A549 (cell line): ENCODE results near the gene ZDHHC16. TPM values are rescaled to one million over a fixed set of nuclear protein-coding genes. Genes with fewer than 3 reads are reported as not detected.

Experiments
- ATAC-seq, 2 experiments: fragments of 200-7000 bp in 1 of 2; fragments of >200 bp in 1 of 2; cut with Nextera tagmentation in 1 of 2; cut with Tn5 transposase in 1 of 2; 3 replicates each; pipeline versions ENCODE4 v1.8.0 to v1.9.1; 2018 to 2020; ENCODE audit warnings: mild to moderate bottlenecking in 1 of 2, moderate library complexity in 1 of 2
- CTCF ChIA-PET: fragments of 300-600 bp; sonication (Branson Sonifier 250); formaldehyde crosslinking; extraction: SDS; loops from one replicate; lab custom pipeline; 2021; ENCODE audit warnings: antibody characterized with exemption, inconsistent platforms; lab: Yijun Ruan, JAX
- POLR2A ChIA-PET: fragments of 350-600 bp; formaldehyde crosslinking; extraction: SDS; loops from one replicate; lab custom pipeline; 2021; ENCODE audit warnings: antibody characterized with exemption, inconsistent platforms; lab: Yijun Ruan, JAX
- DNase-seq, 2 experiments: peaks; one replicate each; pipeline versions ENCODE4 v3.0.0 to v3.0.0-alpha.2; 2011 to 2016; ENCODE audit warnings: low read depth in 1 of 2, low spot score in 1 of 2
- FAIRE-seq: peaks from 2 replicates; lab custom pipeline; 2011; peaks lifted over from hg19 to GRCh38; lab: Jason Lieb, UNC
- H3K27ac ChIP-seq, 2 experiments: fragments of >200 bp; sonication (Bioruptor Twin); formaldehyde crosslinking; 3 replicates each; pipeline ENCODE4 v1.5.1; 2016 to 2017
- H3K4me1 ChIP-seq: fragments of >200 bp; sonication (Bioruptor Twin); formaldehyde crosslinking; 3 replicates; pipeline ENCODE4 v1.6.1; 2016
- H3K4me2 ChIP-seq: fragments of >200 bp; sonication (Bioruptor Twin); formaldehyde crosslinking; 3 replicates; pipeline ENCODE4 v1.6.1; 2016
- H3K4me3 ChIP-seq: fragments of >200 bp; sonication (Bioruptor Twin); formaldehyde crosslinking; 3 replicates; pipeline ENCODE4 v1.5.1; 2016
- H3K9me3 ChIP-seq: fragments of >200 bp; sonication (Bioruptor Twin); formaldehyde crosslinking; 3 replicates; pipeline ENCODE4 v1.6.1; 2016
- BHLHE40 ChIP-seq: IDR thresholded peaks from 2 replicates; pipeline ENCODE4 v1.6.1; 2012; ENCODE audit warnings: low read depth, low read length, inconsistent platforms
- CHD2 ChIP-seq: fragments of 150-350 bp; IDR thresholded peaks from 2 replicates; pipeline ENCODE4 v1.6.1; 2014; ENCODE audit warnings: low read length; ENCODE audit not compliant: partially characterized antibody
- CHD4 ChIP-seq: fragments of 200-600 bp; sonication (generic); IDR thresholded peaks from 2 replicates; pipeline ENCODE4 v1.6.1; 2016; ENCODE audit warnings: antibody characterized with exemption, mild to moderate bottlenecking, borderline replicate concordance
- E2F6 ChIP-seq: IDR thresholded peaks from 2 replicates; pipeline ENCODE4 v1.6.1; 2012; ENCODE audit warnings: low read depth, borderline replicate concordance
- EHF ChIP-seq: fragments of 250-450 bp; sonication (Bioruptor Pico); IDR thresholded peaks from 2 replicates; pipeline ENCODE4 v1.5.0; 2020; ENCODE audit warnings: mild to moderate bottlenecking
- ESRRA ChIP-seq: fragments of 150-350 bp; IDR thresholded peaks from 2 replicates; pipeline ENCODE4 v1.6.1; 2014; ENCODE audit warnings: mild to moderate bottlenecking, low read length, borderline replicate concordance
- HOXA7 ChIP-seq: fragments of 250-450 bp; sonication (Bioruptor Pico); IDR thresholded peaks from 2 replicates; pipeline ENCODE4 v1.5.0; 2020; ENCODE audit warnings: mild to moderate bottlenecking, moderate library complexity
- HOXB13 ChIP-seq: fragments of 250-450 bp; sonication (Bioruptor Pico); IDR thresholded peaks from 2 replicates; pipeline ENCODE4 v1.5.0; 2020; ENCODE audit warnings: low read depth, mild to moderate bottlenecking, moderate library complexity
- HOXB5 ChIP-seq: fragments of 250-450 bp; sonication (Bioruptor Pico); IDR thresholded peaks from 2 replicates; pipeline ENCODE4 v1.5.0; 2020; ENCODE audit warnings: mild to moderate bottlenecking, moderate library complexity
- KDM5A ChIP-seq: fragments of 200-600 bp; sonication (generic); IDR thresholded peaks from 2 replicates; pipeline ENCODE4 v1.6.1; 2016; ENCODE audit warnings: antibody characterized with exemption, mild to moderate bottlenecking
- MAX ChIP-seq: IDR thresholded peaks from 2 replicates; pipeline ENCODE4 v1.6.1; 2012
- NPAS2 ChIP-seq: fragments of 250-450 bp; sonication (Bioruptor Pico); IDR thresholded peaks from 2 replicates; pipeline ENCODE4 v1.8.0; 2022; ENCODE audit warnings: mild to moderate bottlenecking, moderate library complexity, borderline replicate concordance
- NR3C1 ChIP-seq: fragments of >200 bp; sonication (Bioruptor Twin); formaldehyde crosslinking; IDR thresholded peaks from 3 replicates; pipeline ENCODE4 v1.6.1; 2017
- PHF8 ChIP-seq: fragments of 200-600 bp; sonication (generic); IDR thresholded peaks from 2 replicates; pipeline ENCODE4 v1.6.1; 2016; ENCODE audit warnings: low read depth, mild to moderate bottlenecking, antibody characterized with exemption, moderate library complexity, borderline replicate concordance
- RCOR1 ChIP-seq: fragments of 150-350 bp; IDR thresholded peaks from 2 replicates; pipeline ENCODE4 v1.6.1; 2014; ENCODE audit warnings: antibody characterized with exemption, low read length, low read depth
- SMC3 ChIP-seq: fragments of >200 bp; sonication (Bioruptor Twin); formaldehyde crosslinking; IDR thresholded peaks from 3 replicates; pipeline ENCODE4 v1.6.1; 2018; ENCODE audit warnings: inconsistent platforms
- TFCP2L1 ChIP-seq: fragments of 250-450 bp; sonication (Bioruptor Pico); IDR thresholded peaks from 2 replicates; pipeline ENCODE4 v1.5.0; 2021; ENCODE audit warnings: mild to moderate bottlenecking
- ZSCAN20 ChIP-seq: fragments of 250-450 bp; sonication (Bioruptor Pico); IDR thresholded peaks from 2 replicates; pipeline ENCODE4 v1.8.0; 2022; ENCODE audit warnings: mild to moderate bottlenecking, moderate library complexity
- WGBS: methylation state at CpG from one replicate; pipeline ENCODE4 v1.1.6; 2017; ENCODE audit errors: missing lambda C conversion rate; 5-methylcytosine and 5-hydroxymethylcytosine counted together
- polyA plus RNA-seq, 4 experiments: library from polyadenylated mRNA; depleted of rRNA in 3 of 4; stranded (reverse); fragments of >200 nt; fragmentation: RNase III in 1 of 4; extraction: RNeasy Plus Mini Kit Qiagen cat#74134 plus additional on column Dnase treatment in 1 of 4; gene quantifications; 2 replicates in 3 of 4; 3 replicates in 1 of 4; pipeline ENCODE4 v1.2.3, GENCODE V29; 2011 to 2017
- TF ChIP-seq, protein P1 (sequence below): fragments of >200 bp; sonication (Bioruptor Twin); formaldehyde crosslinking; IDR thresholded peaks from 3 replicates; pipeline ENCODE4 v1.6.1; 2016
- TF ChIP-seq, protein P2 (sequence below): fragments of >200 bp; sonication (Bioruptor Twin); formaldehyde crosslinking; IDR thresholded peaks from 2 replicates; pipeline ENCODE4 v1.6.1; 2016

The ZDHHC16 gene
- polyA plus RNA-seq, 2 of the 4 experiments (the other 2 are of a cell fraction): 47.7 to 57.0 TPM

DNA sequence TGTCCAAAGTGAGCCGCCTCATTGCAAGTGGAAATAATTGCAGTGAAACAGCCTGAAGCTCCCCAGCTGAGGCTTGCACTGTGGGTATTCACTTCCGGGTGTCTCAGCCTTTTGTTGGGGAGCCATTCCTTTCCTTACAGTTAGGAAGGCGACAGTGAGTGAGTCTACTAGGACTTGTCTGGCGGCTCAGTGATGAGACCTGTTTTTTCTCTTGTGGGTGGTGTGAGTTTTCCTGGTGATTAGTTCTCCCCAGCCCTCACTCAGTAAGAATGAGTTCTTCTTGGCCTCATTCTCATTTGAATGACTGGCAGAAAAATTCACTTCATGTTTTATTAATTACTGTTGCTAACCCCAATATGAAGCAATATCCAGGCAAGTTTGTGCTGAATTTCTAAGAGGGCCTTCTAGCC, 17.4 kb upstream of the ZDHHC16 start:
- peak overlapping the region; percentile 72 for H3K4me2 ChIP-seq
- peaks cover 17% of the 10 kb centered on the region; the same call in 2 of the 3 replicates for H3K4me1 ChIP-seq
- H3K27ac ChIP-seq: peak overlapping the region; percentile 25 to 59; a peak in 3 of 6 replicates
- H3K9me3 ChIP-seq: no peaks in the 10 kb centered on the region
- ATAC-seq (no peak), DNase-seq (no peak), FAIRE-seq (no peak)
- 81% methylated on average over 4 of the region's 4 CpGs for WGBS
- ChIA-PET CTCF (interaction anchor here (1.6 kb wide), 1 partner anchor 22 kb away, joined by 6 read pairs; no protein-coding TSS in a partner anchor), POLR2A (no interaction called here)
- peak overlapping the region; percentile 73 for H3K4me3 ChIP-seq
- TF ChIP-seq NR3C1 (no peak), CHD2 (no peak), HOXB13 (CRISPR knock-in tag) (no peak), KDM5A (no peak), ESRRA (no peak), HOXB5 (CRISPR knock-in tag) (no peak), NPAS2 (CRISPR knock-in tag) (no peak), BHLHE40 (no peak), HOXA7 (no peak), PHF8 (no peak), RCOR1 (no peak), MAX (no peak), SMC3 (no peak), E2F6 (no peak), CHD4 (no peak), ZSCAN20 (no peak), EHF (CRISPR knock-in tag) (no peak)
- TF ChIP-seq, protein P1, sequence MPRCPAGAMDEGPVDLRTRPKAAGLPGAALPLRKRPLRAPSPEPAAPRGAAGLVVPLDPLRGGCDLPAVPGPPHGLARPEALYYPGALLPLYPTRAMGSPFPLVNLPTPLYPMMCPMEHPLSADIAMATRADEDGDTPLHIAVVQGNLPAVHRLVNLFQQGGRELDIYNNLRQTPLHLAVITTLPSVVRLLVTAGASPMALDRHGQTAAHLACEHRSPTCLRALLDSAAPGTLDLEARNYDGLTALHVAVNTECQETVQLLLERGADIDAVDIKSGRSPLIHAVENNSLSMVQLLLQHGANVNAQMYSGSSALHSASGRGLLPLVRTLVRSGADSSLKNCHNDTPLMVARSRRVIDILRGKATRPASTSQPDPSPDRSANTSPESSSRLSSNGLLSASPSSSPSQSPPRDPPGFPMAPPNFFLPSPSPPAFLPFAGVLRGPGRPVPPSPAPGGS: no peak
- TF ChIP-seq, protein P2, sequence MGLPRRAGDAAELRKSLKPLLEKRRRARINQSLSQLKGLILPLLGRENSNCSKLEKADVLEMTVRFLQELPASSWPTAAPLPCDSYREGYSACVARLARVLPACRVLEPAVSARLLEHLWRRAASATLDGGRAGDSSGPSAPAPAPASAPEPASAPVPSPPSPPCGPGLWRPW: no peak

- ATAC-seq: peak; percentile 68 to 85; a peak in 5 of 6 replicates
Measured at GRCh38 chr10:97434055-97434454, 11.9 kb upstream of the ZDHHC16 start.

More at GRCh38 chr10:97434055-97434454, 11.9 kb upstream of the ZDHHC16 start:
- no peak for FAIRE-seq
- TF ChIP-seq E2F6 (no peak), PHF8 (no peak), ZSCAN20 (no peak), TFCP2L1 (CRISPR knock-in tag) (no peak)
- TF ChIP-seq, protein P1: no peak
- TF ChIP-seq, protein P2: no peak
- Histone ChIP-seq H3K27ac (no peak overlapping the region), H3K4me2 (no peak overlapping the region), H3K4me3 (no peak overlapping the region), H3K4me1 (no peaks in the 10 kb centered on the region), H3K9me3 (no peaks in the 10 kb centered on the region)
- POLR2A ChIA-PET: no interaction called here
- CTCF ChIA-PET: interaction anchor here (0.7 to 2.5 kb wide), 4 partner anchors 10 to 42 kb away, joined by 3 to 7 read pairs (median 5); no protein-coding TSS in a partner anchor
- DNase-seq: no peak
